ENCODE results near the gene CYP2W1. TPM values are rescaled to one million over a fixed set of nuclear protein-coding genes. Genes with fewer than 3 reads are reported as not detected.
"Not testable (repeated sequence)": the region's sequence is repeated elsewhere in the genome, so short reads cannot be mapped to it uniquely, and the experiment has no call there.

CYP2W1 gene
- total RNA-seq, 1 donor from 2014 or later, result not detected

- Mint-ChIP-seq H3K36me3 (ENCODE audit: low read depth) (no peaks in the 10 kb centered on the region), H3K9me3 (no peaks in the 10 kb centered on the region), H3K27ac (no peak overlapping the region), H3K27me3 (no peaks in the 10 kb centered on the region), H3K4me3 (no peak overlapping the region), H3K4me1 (peaks cover 19% of the 10 kb centered on the region)
- no peak for ATAC-seq (ENCODE audit: low read depth)
- no peak for TF ChIP-seq CTCF (IDR thresholded peaks at IDR 0.05)
- CTCF ChIA-PET, result no interaction called here
- POLR2A ChIA-PET, result interaction anchor here (0.7 kb wide), 2 partner anchors 9 to 46 kb away, joined by 4 read pairs; no protein-coding TSS in a partner anchor
- no peak for DNase-seq
- intact Hi-C loops (cut with micrococcal nuclease), result no loop called here
These were observed 50.7 kb downstream of the CYP2W1 start for GRCh38 chr7:1033546-1034145.

GRCh38 chr7:1034769-1035168, 51.8 kb downstream of the CYP2W1 start:
- POLR2A ChIA-PET; H3K27ac Mint-ChIP-seq; DNase-seq; H3K4me1 Mint-ChIP-seq; intact Hi-C loops (cut with micrococcal nuclease); H3K4me3 Mint-ChIP-seq; H3K9me3 Mint-ChIP-seq; H3K27me3 Mint-ChIP-seq; CTCF ChIA-PET; H3K36me3 Mint-ChIP-seq (ENCODE audit: low read depth); ATAC-seq (ENCODE audit: low read depth): not testable (repeated sequence)

DNA sequence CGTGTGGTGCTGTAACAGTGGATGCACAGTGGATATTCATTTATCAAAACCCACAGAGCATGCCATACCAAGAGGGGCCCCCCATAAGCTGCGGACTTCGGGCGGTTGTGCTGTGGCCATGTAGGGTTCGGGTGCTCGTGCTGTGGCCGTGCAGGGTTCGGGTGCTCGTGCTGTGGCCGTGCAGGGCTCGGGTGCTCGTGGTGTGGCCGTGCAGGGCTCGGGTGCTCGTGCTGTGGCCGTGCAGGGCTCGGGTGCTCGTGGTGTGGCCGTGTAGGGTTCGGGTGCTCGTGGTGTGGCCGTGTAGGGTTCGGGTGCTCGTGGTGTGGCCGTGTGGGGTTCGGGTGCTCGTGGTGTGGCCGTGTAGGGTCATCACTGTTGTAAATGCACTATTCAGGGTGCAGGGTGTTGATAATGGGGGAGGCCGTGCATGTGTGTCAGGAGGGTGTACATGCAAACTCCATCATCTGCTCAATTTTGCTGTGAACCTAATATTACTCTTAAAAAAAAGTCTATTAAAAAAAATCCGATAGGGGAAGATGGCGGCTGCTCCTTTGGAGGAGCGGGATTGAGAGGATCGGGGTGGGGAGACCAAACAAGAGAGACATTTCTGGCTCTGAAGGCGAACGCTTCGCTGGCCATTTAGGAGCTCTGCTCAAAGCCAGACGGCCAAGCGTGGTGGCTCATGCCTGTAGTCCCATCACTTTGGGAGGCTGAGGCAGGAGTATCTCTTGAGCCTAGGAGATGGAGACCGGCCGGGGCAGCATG, 53.4 kb downstream of the CYP2W1 start:
- H3K4me1 Mint-ChIP-seq; H3K27ac Mint-ChIP-seq; H3K4me3 Mint-ChIP-seq; DNase-seq; intact Hi-C loops (cut with micrococcal nuclease); CTCF ChIA-PET; POLR2A ChIA-PET; H3K36me3 Mint-ChIP-seq (ENCODE audit: low read depth); ATAC-seq (ENCODE audit: low read depth); H3K27me3 Mint-ChIP-seq; H3K9me3 Mint-ChIP-seq: not testable (repeated sequence)

Other genes with a start within 250 kb of the CYP2W1 start
- gene SUN1, start 150.7 kb upstream of the CYP2W1 start, total RNA-seq, result 101 and 119 TPM in 2 replicates
- gene GET4, start 106.6 kb upstream of the CYP2W1 start, total RNA-seq, result 40.5 and 41.4 TPM in 2 replicates
- 9.4 and 11.9 TPM in 2 replicates for gene ADAP1, start 28.5 kb upstream of the CYP2W1 start, total RNA-seq
- 21.2 and 24.5 TPM in 2 replicates for gene COX19, start 7.6 kb upstream of the CYP2W1 start, total RNA-seq
- gene GPR146, start 61.4 kb downstream of the CYP2W1 start, total RNA-seq, result 6.2 and 6.9 TPM in 2 replicates
- gene GPER1, start 104.9 kb downstream of the CYP2W1 start, total RNA-seq, result 2.7 and 3.0 TPM in 2 replicates
- 20.4 and 21.6 TPM in 2 replicates for gene ZFAND2A, start 177.0 kb downstream of the CYP2W1 start, total RNA-seq
- not detected in 2 replicates for gene UNCX, start 249.7 kb downstream of the CYP2W1 start, total RNA-seq

All from activated B cell treated with CpG ODN at 0.5 μM for 24 hours (primary cell).